Measurements from ENCODE around the gene FTCDNL1. TPM values are rescaled to one million over a fixed set of nuclear protein-coding genes. Genes with fewer than 3 reads are reported as not detected.
A peak's percentile ranks its signal among the peaks of the same experiment; 100 is the strongest.

FTCDNL1 gene
- total RNA-seq, 6 experiments from 2014 or later, result 2.7 to 8.7 (median 6.7) TPM

DNA sequence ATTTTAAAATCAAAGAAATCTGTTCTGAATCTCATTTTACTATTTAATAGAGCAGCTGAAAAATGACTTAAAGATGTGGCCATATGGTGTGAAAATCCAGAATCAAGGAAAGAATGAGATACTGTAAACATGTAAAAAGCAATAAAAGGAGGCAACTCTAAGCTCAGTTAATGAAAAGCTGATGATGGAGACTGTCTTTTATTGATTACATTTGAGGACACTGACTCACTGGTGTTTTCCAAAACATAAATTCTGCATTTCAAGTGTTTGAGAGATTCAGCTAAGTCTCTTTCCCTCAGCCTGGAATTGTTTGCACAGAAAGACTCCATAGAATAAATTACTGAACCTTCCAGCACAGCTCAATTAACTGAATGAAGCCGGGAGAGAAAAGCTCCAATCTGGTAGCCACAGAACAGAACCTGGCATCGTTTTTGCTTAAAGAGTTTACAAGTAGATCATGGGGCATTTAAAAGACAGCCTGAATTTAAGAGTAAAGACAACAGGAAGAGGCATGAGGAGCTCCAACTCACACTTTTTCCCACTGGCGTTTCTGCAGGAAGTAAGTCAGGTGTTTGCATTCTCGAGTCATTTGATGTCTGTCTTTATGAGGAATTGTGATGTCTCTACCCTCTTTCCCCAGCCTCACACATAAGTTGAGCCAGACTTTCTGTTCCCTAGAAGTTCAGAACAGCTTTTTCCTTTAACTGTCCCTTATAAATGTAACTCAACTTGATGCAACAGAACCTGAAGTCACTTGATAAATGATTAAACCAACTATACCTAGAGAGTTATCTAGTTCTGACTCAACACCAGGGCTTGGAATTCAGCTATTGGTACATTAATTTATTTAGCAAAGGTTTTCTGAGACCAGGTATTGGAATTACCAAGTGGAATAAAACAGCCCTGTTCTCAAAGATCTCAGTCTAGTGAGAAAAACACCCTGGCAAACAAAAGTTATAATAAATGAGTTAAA lies 53.3 kb downstream of the FTCDNL1 start:
- H3K9me3 ChIP-seq, result no peaks in the 10 kb centered on the region
- H3K27ac ChIP-seq, result no peak overlapping the region
- ATAC-seq (peak in 1 of 4 donors; percentile 44), DNase-seq (no peak)
- intact Hi-C loops (cut with DNase I), result no loop called here
- H3K27me3 ChIP-seq, result no peaks in the 10 kb centered on the region
- TF ChIP-seq POLR2A (IDR thresholded peaks at IDR 0.05), result no peak
- TF ChIP-seq, protein P1, sequence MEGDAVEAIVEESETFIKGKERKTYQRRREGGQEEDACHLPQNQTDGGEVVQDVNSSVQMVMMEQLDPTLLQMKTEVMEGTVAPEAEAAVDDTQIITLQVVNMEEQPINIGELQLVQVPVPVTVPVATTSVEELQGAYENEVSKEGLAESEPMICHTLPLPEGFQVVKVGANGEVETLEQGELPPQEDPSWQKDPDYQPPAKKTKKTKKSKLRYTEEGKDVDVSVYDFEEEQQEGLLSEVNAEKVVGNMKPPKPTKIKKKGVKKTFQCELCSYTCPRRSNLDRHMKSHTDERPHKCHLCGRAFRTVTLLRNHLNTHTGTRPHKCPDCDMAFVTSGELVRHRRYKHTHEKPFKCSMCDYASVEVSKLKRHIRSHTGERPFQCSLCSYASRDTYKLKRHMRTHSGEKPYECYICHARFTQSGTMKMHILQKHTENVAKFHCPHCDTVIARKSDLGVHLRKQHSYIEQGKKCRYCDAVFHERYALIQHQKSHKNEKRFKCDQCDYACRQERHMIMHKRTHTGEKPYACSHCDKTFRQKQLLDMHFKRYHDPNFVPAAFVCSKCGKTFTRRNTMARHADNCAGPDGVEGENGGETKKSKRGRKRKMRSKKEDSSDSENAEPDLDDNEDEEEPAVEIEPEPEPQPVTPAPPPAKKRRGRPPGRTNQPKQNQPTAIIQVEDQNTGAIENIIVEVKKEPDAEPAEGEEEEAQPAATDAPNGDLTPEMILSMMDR (IDR thresholded peaks at IDR 0.05), result no peak
- no peaks in the 10 kb centered on the region for H3K4me1 ChIP-seq
- WGBS (ENCODE audit: insufficient coverage, low coverage, low lambda C conversion rate, missing lambda C conversion rate), result 50% methylated on average over 4 of the region's 4 CpGs
- H3K36me3 ChIP-seq, result no peaks in the 10 kb centered on the region
- H3K4me3 ChIP-seq, result no peak overlapping the region

DNA sequence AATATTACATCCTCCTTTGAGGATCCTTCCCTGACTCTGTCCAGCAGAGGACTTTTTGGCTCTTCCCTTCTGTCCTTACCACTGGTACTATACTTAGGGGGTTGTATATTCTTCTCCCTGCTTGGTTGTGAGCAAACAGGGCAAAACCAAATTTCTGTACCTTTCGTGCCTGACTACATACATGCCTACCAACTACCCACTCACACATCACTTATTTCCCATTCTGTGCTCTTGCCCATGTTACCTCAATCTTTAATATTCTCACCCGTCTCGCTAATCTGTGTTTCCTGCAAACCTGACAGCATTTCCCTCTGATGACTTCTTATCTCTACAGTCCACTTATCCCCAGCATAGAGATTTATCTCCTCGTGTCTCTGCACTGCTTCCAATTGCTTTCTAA lies 58.6 kb downstream of the FTCDNL1 start:
- TF ChIP-seq POLR2A (IDR thresholded peaks at IDR 0.05), result no peak
- TF ChIP-seq, protein P1 (IDR thresholded peaks at IDR 0.05), result no peak
- intact Hi-C loops (cut with DNase I), result no loop called here
- H3K27me3 ChIP-seq, result no peaks in the 10 kb centered on the region
- WGBS (ENCODE audit: insufficient coverage, low coverage, low lambda C conversion rate, missing lambda C conversion rate), result 68% methylated on average over 4 of the region's 4 CpGs
- no peaks in the 10 kb centered on the region for H3K36me3 ChIP-seq
- H3K9me3 ChIP-seq, result no peaks in the 10 kb centered on the region
- ATAC-seq (no peak), DNase-seq (no peak)
- no peak overlapping the region for H3K4me3 ChIP-seq
- H3K4me1 ChIP-seq, result no peaks in the 10 kb centered on the region
- H3K27ac ChIP-seq, result no peak overlapping the region

DNA sequence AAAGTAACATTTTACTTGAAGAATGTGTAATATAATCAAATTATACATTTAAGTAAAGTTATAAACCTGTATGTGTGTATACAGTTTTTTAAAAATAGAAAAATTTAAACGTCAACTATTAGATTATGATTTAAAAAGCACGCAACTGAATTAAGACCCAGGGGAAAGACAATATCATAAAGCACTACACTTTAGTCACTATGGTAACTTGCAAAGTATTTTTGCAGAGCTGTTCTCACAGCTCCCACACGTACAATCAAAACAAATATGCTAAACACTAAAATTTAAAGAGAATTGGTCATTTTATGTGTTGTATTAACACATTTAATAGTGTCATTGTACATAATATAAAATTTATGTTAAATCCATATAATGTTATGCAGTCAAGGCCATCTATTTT lies 59.7 kb downstream of the FTCDNL1 start:
- ATAC-seq, result no peak
- no peaks in the 10 kb centered on the region for H3K4me1 ChIP-seq
- no peaks in the 10 kb centered on the region for H3K36me3 ChIP-seq
- H3K9me3 ChIP-seq, result no peaks in the 10 kb centered on the region
- H3K4me3 ChIP-seq, result no peak overlapping the region
- TF ChIP-seq, protein P1 (IDR thresholded peaks at IDR 0.05), result no peak
- no peak for TF ChIP-seq POLR2A (IDR thresholded peaks at IDR 0.05)
- 79% methylated on average over 3 of the region's 3 CpGs for WGBS (ENCODE audit: insufficient coverage, low coverage, low lambda C conversion rate, missing lambda C conversion rate)
- intact Hi-C loops (cut with DNase I), result no loop called here
- no peak overlapping the region for H3K27ac ChIP-seq
- DNase-seq, result no peak
- no peaks in the 10 kb centered on the region for H3K27me3 ChIP-seq

DNA sequence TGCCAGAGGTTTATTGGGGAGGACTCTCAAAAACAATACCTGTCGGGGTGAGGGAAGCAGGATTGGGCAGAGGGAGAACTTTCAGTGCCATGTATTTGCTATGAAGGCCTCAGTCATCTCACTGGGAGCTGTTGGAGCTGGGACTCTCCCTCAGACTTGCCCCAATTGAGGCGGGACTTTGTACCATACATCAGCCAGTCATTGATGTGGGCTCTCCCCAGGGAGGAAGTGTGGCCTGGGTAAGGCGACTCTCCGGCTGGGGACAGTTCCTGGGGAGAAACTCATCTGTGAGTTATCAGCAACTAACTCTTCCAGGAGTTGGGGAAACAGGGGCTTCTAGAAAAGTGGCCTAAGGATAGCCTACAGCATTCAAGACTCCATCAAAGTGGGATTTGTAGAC lies 66.5 kb downstream of the FTCDNL1 start:
- H3K36me3 ChIP-seq, result no peaks in the 10 kb centered on the region
- no peaks in the 10 kb centered on the region for H3K9me3 ChIP-seq
- WGBS (ENCODE audit: insufficient coverage, low coverage, low lambda C conversion rate, missing lambda C conversion rate), result 80% methylated on average over 3 of the region's 4 CpGs
- H3K27ac ChIP-seq, result no peak overlapping the region
- no peak for DNase-seq
- no peaks in the 10 kb centered on the region for H3K4me1 ChIP-seq
- no peak for ATAC-seq
- no peak overlapping the region for H3K4me3 ChIP-seq
- intact Hi-C loops (cut with DNase I), result no loop called here
- H3K27me3 ChIP-seq, result no peaks in the 10 kb centered on the region
- TF ChIP-seq, protein P1 (IDR thresholded peaks at IDR 0.05), result no peak
- no peak for TF ChIP-seq POLR2A (IDR thresholded peaks at IDR 0.05)
